ENCODE results near the gene WHRN. TPM values are rescaled to one million over a fixed set of nuclear protein-coding genes. Genes with fewer than 3 reads are reported as not detected.

WHRN gene
- total RNA-seq, 1 experiment from 2014 or later, result 1.4 TPM

- no peak for TF ChIP-seq CTCF (IDR thresholded peaks at IDR 0.05; ENCODE audit: insufficient read depth in 1 of 2, low read depth in 1 of 2, low read length in 1 of 2, severe bottlenecking in 1 of 2, unreplicated experiment in 1 of 2)
- no peaks in the 10 kb centered on the region; the same call in 1 of the 2 replicates for H3K27me3 ChIP-seq (replicated peaks; ENCODE audit: control insufficient read depth, insufficient read depth, low read length)
- no peak overlapping the region for H3K4me3 ChIP-seq (ENCODE audit: low read depth, low read length)
- Mint-ChIP-seq H3K4me3 (ENCODE audit: unreplicated experiment) (no peak overlapping the region), H3K4me1 (ENCODE audit: low read depth, unreplicated experiment) (no peaks in the 10 kb centered on the region), H3K27me3 (ENCODE audit: insufficient read depth, unreplicated experiment) (peaks cover 5% of the 10 kb centered on the region), H3K36me3 (ENCODE audit: insufficient read depth, unreplicated experiment) (no peaks in the 10 kb centered on the region), H3K27ac (ENCODE audit: unreplicated experiment) (no peak overlapping the region), H3K9me3 (ENCODE audit: unreplicated experiment) (no peaks in the 10 kb centered on the region)
- no peaks in the 10 kb centered on the region for H3K36me3 ChIP-seq (ENCODE audit: control insufficient read depth, insufficient read depth, low read length)
- POLR2A ChIA-PET, result no interaction called here
- CTCF ChIA-PET, result no interaction called here
- BruUV-seq (replicated peaks), result no TSS peak
- intact Hi-C loops (cut with micrococcal nuclease; ENCODE audit: unreplicated experiment), result no loop called here
- no peaks in the 10 kb centered on the region for H3K9me3 ChIP-seq
- peak in 1 of 2 experiments; percentile 29 for DNase-seq
- H3K4me1 ChIP-seq, result no peaks in the 10 kb centered on the region
These were observed 81.1 kb downstream of the WHRN start for GRCh38 chr9:114424126-114424525.

- Histone ChIP-seq H3K9me3 (no peaks in the 10 kb centered on the region), H3K4me1 (no peaks in the 10 kb centered on the region), H3K36me3 (ENCODE audit: control insufficient read depth, insufficient read depth, low read length) (no peaks in the 10 kb centered on the region), H3K4me3 (ENCODE audit: low read depth, low read length) (no peak overlapping the region), H3K27me3 (replicated peaks; ENCODE audit: control insufficient read depth, insufficient read depth, low read length) (no peaks in the 10 kb centered on the region)
- ChIA-PET CTCF (no interaction called here), POLR2A (no interaction called here)
- Mint-ChIP-seq H3K27me3 (ENCODE audit: insufficient read depth, unreplicated experiment) (peaks cover under 1% of the 10 kb centered on the region), H3K4me1 (ENCODE audit: low read depth, unreplicated experiment) (no peaks in the 10 kb centered on the region), H3K9me3 (ENCODE audit: unreplicated experiment) (no peaks in the 10 kb centered on the region), H3K36me3 (ENCODE audit: insufficient read depth, unreplicated experiment) (no peaks in the 10 kb centered on the region), H3K27ac (ENCODE audit: unreplicated experiment) (no peak overlapping the region), H3K4me3 (ENCODE audit: unreplicated experiment) (no peak overlapping the region)
- intact Hi-C loops (cut with micrococcal nuclease; ENCODE audit: unreplicated experiment), result no loop called here
- TF ChIP-seq CTCF (IDR thresholded peaks at IDR 0.05; ENCODE audit: insufficient read depth in 1 of 2, low read depth in 1 of 2, low read length in 1 of 2, severe bottlenecking in 1 of 2, unreplicated experiment in 1 of 2), result no peak
- no TSS peak for BruUV-seq (replicated peaks)
- peak in 1 of 2 experiments; percentile 21 for DNase-seq
These were observed 82.1 kb downstream of the WHRN start for GRCh38 chr9:114423181-114423580.

GRCh38 chr9:114421147-114421546 lies 84.1 kb downstream of the WHRN start:
- Mint-ChIP-seq H3K36me3 (ENCODE audit: insufficient read depth, unreplicated experiment) (no peaks in the 10 kb centered on the region), H3K9me3 (ENCODE audit: unreplicated experiment) (no peaks in the 10 kb centered on the region), H3K4me3 (ENCODE audit: unreplicated experiment) (no peak overlapping the region), H3K4me1 (ENCODE audit: low read depth, unreplicated experiment) (no peaks in the 10 kb centered on the region), H3K27ac (ENCODE audit: unreplicated experiment) (no peak overlapping the region), H3K27me3 (ENCODE audit: insufficient read depth, unreplicated experiment) (no peaks in the 10 kb centered on the region)
- no peak for TF ChIP-seq CTCF (IDR thresholded peaks at IDR 0.05; ENCODE audit: insufficient read depth in 1 of 2, low read depth in 1 of 2, low read length in 1 of 2, severe bottlenecking in 1 of 2, unreplicated experiment in 1 of 2)
- no peaks in the 10 kb centered on the region for H3K27me3 ChIP-seq (replicated peaks; ENCODE audit: control insufficient read depth, insufficient read depth, low read length)
- POLR2A ChIA-PET, result no interaction called here
- H3K4me3 ChIP-seq (ENCODE audit: low read depth, low read length), result no peak overlapping the region
- CTCF ChIA-PET, result no interaction called here
- no TSS peak for BruUV-seq (replicated peaks)
- intact Hi-C loops (cut with micrococcal nuclease; ENCODE audit: unreplicated experiment), result no loop called here
- H3K36me3 ChIP-seq (ENCODE audit: control insufficient read depth, insufficient read depth, low read length), result no peaks in the 10 kb centered on the region
- H3K4me1 ChIP-seq, result no peaks in the 10 kb centered on the region
- H3K9me3 ChIP-seq, result no peaks in the 10 kb centered on the region
- peak in 1 of 2 experiments; percentile 19 for DNase-seq
